ENCODE results near the gene MAZ. TPM values are rescaled to one million over a fixed set of nuclear protein-coding genes. Genes with fewer than 3 reads are reported as not detected.
"Not testable (repeated sequence)": the region's sequence is repeated elsewhere in the genome, so short reads cannot be mapped to it uniquely, and the experiment has no call there.

The MAZ gene
- total RNA-seq, 2 donors from 2014 or later: 252 to 365 TPM

DNA sequence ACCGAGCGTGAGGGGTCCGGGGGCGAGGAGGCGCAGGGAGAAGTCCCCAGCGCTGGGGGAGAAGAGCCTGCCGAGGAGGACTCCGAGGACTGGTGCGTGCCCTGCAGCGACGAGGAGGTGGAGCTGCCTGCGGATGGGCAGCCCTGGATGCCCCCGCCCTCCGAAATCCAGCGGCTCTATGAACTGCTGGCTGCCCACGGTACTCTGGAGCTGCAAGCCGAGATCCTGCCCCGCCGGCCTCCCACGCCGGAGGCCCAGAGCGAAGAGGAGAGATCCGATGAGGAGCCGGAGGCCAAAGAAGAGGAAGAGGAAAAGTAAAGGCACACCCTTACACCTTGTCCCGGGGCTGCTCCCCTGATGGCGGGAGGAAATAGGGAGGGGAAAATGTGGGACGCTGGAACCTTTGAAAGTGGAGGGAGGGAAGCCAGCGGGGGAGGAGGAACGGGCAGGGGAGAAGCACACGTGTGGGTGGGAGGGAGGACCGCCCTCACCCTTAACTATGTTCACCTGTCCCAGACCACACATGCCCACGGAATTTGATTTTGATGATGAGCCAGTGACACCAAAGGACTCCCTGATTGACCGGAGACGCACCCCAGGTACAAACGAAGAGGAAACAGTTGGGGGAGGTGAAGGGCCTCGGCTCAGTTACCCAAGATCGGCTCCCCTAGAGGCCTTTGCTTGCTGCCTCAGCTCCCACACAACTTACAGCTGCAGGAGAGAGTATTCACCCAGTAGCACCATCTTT is 10.5 kb downstream of the MAZ start:
- intact Hi-C loops (cut with DNase I, micrococcal nuclease): no loop called here
- peak; percentile 23 for ATAC-seq
- peak; percentile 74 for DNase-seq

GRCh38 chr16:29818082-29818481 is 11.8 kb downstream of the MAZ start:
- no peak for DNase-seq
- intact Hi-C loops (cut with DNase I, micrococcal nuclease): no loop called here
- no peak for ATAC-seq

- intact Hi-C loops (cut with DNase I, micrococcal nuclease): no loop called here
- DNase-seq: peak; percentile 53 to 61
Measured at GRCh38 chr16:29819506-29819905, 13.2 kb downstream of the MAZ start.

DNA sequence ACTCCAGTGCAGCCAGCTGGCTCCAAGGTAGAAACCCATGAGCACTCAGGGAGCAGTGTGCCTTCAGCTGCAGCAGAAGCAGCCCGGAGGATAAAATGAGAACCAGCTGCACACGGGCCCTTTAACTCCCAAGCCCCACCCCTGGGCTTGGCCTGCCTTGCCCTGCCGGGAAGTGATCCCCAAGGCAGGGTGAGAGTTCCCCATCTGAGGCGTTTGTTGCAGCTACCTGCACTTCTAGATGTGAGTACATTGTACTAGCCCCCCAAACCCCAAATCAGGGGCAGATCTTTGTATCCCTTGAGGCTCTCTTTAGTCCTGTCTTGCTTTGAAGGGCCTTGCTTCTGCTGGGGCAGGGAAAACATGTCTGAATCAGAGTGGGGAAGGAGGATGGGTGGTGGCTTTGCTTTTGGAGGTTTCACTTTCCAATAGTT is 14.0 kb downstream of the MAZ start, which contains the start of gene MVP:
TSS of gene MVP (plus strand) at position 192 of the 431 bp plus-strand sequence. CDS start 10,088 bp downstream, outside the sequence.
- intact Hi-C loops (cut with DNase I, micrococcal nuclease): no loop called here
- peak; percentile 45 for ATAC-seq
- DNase-seq: peak; percentile 85 to 87

More at GRCh38 chr16:29819506-29819905, 13.2 kb downstream of the MAZ start:
- peak; percentile 16 for ATAC-seq

GRCh38 chr16:29820730-29821642 is 14.7 kb downstream of the MAZ start:
- ATAC-seq: peak; percentile 63
- DNase-seq: peak; percentile 89 to 94
- intact Hi-C loops (cut with DNase I, micrococcal nuclease): no loop called here

GRCh38 chr16:29821643-29822115 is 15.3 kb downstream of the MAZ start:
- DNase-seq: peak; percentile 49 to 80
- intact Hi-C loops (cut with DNase I, micrococcal nuclease): loop anchor here in 1 of 2 donors (2.0 kb wide), 1 partner anchor 27 kb away; no protein-coding TSS in a partner anchor
- ATAC-seq: peak; percentile 39

DNA sequence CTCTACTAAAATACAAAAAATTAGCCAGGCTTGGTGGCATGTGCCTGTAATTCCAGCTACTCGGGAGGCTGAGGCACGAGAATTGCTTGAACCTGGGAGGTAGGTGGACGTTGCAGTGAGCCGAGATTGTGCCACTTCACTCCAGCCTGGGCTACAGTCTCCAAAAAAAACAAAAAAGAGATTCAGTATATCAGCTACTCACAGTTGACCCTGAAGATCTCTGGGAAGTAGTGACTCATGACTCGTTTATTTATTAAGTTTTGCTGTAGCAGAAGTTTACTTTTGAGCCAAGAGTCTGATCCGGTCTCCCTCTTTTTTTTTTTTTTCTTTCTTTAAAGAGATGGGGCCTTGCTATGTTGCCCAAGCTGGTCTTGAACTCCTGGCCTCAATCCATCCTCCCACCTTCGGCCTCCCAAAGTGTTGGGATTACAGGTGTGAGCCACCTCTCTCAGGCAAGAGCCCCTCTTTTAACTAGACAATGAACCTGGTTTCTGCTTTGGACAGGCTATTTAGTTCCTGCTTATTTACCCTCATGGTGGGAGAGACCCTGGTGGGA is 18.3 kb downstream of the MAZ start:
- DNase-seq (no peak), ATAC-seq (no peak)
- intact Hi-C loops (cut with DNase I, micrococcal nuclease): no loop called here

DNA sequence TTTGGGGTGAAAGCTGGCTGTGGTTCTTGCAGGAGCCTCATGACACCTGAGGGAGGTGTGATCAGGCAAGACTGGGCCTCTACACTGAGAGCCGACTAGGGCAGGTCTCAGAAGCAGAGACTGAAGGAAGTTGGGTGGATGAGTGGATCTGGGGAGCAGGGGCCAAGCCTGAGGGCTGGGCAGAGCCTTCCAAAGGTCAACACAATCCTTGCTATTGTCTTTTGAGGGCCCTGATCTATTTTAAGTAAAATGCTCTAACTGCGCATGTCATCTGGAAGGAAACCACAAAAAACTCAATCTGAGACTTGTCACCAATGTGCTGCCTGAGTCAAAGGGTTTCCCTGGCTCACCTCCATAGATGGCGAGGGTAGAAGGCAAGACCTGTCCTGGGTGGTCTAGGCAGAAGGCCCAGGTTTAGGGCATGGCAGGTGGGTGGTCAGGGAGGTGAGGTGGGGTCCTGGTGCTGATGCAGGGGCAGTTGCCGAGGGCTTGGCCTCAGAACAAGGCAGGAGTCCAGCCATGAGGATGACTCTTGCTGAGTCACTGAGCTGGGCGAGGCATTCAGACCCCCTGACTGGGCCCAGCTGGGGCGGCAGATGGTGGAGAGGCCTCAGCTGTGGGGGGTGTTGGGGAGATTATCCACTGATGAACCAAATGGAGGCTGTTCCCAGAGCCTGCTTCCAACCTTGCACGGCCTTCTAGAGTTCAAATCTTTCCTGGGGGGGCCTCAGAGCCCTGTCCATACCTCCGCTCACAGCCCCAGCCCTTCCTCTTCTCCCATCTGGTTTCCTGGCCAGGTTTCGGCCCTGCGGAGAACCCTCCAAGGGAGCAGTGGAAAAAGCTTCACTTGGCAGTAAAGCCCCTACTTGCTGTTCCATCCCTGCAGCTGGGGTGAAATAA is 19.1 kb downstream of the MAZ start:
- DNase-seq (peak; percentile 55 to 63), ATAC-seq (peak; percentile 33)
- intact Hi-C loops (cut with DNase I, micrococcal nuclease): no loop called here

- ATAC-seq (peak; percentile 5), DNase-seq (no peak)
- intact Hi-C loops (cut with DNase I, micrococcal nuclease): no loop called here
Measured at GRCh38 chr16:29826342-29826695, 20.0 kb downstream of the MAZ start.

DNA sequence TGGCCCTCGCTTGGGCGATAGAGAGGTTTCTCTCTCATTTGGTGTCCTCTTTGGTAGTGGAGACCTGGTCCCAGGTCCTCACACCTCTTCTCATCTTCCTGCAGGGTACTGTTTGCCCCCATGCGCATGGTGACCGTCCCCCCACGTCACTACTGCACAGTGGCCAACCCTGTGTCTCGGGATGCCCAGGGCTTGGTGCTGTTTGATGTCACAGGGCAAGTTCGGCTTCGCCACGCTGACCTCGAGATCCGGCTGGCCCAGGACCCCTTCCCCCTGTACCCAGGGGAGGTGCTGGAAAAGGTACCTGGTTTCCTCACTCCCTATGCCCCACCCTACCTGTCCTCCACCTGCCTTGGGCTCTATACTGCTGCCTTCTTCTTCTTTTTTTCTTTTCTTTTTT is 24.4 kb downstream of the MAZ start:
- intact Hi-C loops (cut with DNase I, micrococcal nuclease): no loop called here
- DNase-seq: no peak
- ATAC-seq: no peak

DNA sequence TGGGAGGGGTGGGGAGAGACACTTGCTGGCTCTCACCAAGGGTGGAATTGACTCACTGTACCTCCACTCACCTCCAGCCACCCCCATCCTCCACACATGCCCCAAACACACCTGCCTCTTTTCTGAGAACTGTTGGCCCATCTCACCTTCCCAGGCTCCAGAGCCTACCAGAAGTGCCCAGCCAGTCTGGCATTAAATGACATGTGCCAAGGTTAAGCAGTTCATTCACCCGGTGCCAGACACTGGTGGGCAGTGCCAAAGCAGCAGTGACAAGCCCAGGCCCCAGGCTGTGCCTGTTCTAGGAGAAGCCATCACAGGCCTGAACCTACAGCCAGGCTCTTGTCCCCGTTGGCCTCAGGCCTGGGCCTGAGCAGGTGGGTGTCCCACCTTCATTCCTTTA is 25.2 kb downstream of the MAZ start:
- DNase-seq (no peak), ATAC-seq (no peak)
- intact Hi-C loops (cut with DNase I, micrococcal nuclease): no loop called here

GRCh38 chr16:29833219-29833618 is 26.9 kb downstream of the MAZ start:
- DNase-seq; ATAC-seq; intact Hi-C loops (cut with DNase I, micrococcal nuclease): not testable (repeated sequence)

GRCh38 chr16:29834079-29834478 is 27.8 kb downstream of the MAZ start:
- intact Hi-C loops (cut with DNase I, micrococcal nuclease): no loop called here
- no peak for ATAC-seq
- DNase-seq: no peak

DNA sequence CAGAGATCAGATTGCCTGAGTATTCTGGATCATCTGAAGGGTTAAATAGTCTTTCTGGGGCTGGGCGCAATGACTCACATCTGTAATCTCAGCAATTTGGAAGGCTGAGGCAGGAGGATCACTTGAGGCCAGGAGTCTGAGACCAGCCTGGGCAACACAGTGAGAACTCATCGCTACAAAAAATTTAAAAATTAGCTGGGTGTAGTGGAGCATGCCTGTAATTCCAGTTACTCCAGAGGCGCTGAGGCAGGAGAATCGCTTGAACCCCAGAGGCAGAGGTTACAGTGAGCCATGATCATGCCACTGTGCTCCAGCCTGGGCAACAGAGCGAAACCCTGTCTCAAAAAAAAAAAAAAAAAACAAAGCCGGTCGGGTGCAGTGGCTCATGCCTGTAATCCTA is 29.6 kb downstream of the MAZ start:
- ATAC-seq (no peak), DNase-seq (no peak)
- intact Hi-C loops (cut with DNase I, micrococcal nuclease): no loop called here

- ATAC-seq: no peak
- intact Hi-C loops (cut with DNase I, micrococcal nuclease): no loop called here
- DNase-seq: no peak
Measured at GRCh38 chr16:29836623-29837022, 30.3 kb downstream of the MAZ start.

DNA sequence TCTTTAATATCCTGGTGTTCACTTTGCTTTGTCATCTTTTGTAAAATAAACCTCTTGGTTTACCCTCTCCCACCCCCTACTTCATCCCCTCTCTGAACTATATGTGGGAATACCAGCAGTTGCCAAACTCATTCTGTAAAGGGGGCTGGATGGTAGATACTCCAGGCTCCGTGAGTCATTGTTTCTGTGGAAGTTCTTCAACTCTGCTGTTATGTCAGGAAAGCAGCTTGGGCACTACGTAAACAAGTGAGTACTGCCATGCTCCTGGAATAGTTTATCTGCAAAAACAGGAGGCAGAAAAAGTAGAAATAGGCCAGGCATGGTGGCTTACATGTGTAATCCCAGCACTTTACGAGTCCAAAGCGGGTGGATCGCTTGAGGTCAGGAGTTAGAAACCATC is 31.5 kb downstream of the MAZ start:
- ATAC-seq (no peak), DNase-seq (no peak)
- intact Hi-C loops (cut with DNase I, micrococcal nuclease): no loop called here

DNA sequence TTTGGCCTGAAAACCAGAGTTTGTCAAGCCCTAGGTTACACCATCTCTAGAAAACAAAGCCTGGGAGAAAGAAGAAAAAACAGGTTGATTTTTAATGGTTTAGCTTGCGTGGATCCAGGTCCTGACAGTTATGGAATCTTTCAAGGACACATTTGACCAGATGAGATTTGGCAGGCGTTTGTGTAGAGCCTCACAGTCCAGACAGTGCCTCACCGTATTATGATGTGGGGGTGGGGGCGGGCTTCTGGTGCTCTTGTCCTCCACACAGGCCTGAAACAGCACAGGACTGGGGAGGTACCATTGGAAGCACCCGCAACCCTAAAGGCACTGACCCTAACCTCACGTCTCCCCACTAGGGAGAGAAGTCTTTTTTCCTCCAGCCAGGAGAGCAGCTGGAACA is 33.5 kb downstream of the MAZ start:
- intact Hi-C loops (cut with DNase I, micrococcal nuclease): loop anchor here in 1 of 2 donors (10.0 kb wide), 1 partner anchor 135 kb away; no protein-coding TSS in a partner anchor
- no peak for ATAC-seq
- DNase-seq: no peak

- DNase-seq (no peak), ATAC-seq (no peak)
- intact Hi-C loops (cut with DNase I, micrococcal nuclease): loop anchor here in 1 of 2 donors (10.0 kb wide), 1 partner anchor 135 kb away; no protein-coding TSS in a partner anchor
Measured at GRCh38 chr16:29840240-29840639, 33.9 kb downstream of the MAZ start.

Measured in left colon (tissue), 2 donors.